ENCODE measurements around the gene ACTN1. TPM values are rescaled to one million over a fixed set of nuclear protein-coding genes. Genes with fewer than 3 reads are reported as not detected.

The ACTN1 gene
- total RNA-seq, 2 experiments from 2014 or later = 51.4 to 56.1 TPM

DNA sequence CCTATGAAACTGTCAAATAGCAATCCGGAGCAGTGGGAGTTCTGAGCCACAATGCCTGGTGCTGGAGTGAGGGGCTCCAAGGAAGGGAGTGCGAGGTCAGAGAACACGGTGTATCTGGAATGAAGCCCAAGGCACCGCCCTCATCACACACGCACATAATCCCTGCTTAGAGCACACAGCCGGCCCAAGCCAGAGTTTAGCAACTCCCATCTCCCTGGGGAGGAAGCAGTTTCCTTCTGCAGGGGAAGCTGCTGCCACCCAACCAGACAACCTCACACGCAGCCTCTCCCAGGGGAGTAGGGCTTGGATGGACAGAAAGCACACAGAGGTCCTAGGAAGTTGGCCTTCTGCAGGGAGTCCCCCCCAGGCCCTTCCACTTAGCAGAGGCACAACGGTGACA is 31.3 kb downstream of the ACTN1 start:
- Mint-ChIP-seq H3K9me3 (ENCODE audit: insufficient read depth) (no peaks in the 10 kb centered on the region), H3K27ac (no peak overlapping the region), H3K4me3 (no peak overlapping the region), H3K4me1 (ENCODE audit: low read depth) (peaks cover 75% of the 10 kb centered on the region), H3K36me3 (ENCODE audit: low read depth) (peaks cover 2% of the 10 kb centered on the region), H3K27me3 (ENCODE audit: low read depth) (no peaks in the 10 kb centered on the region)
- no peak for DNase-seq
- CTCF ChIA-PET = interaction anchor here (0.9 to 4.1 kb wide), 7 partner anchors 9 to 160 kb away, joined by 3 to 22 read pairs (median 4); no protein-coding TSS in a partner anchor
- POLR2A ChIA-PET = interaction anchor here (1.1 to 1.4 kb wide), 3 partner anchors 14 to 108 kb away, joined by 3 to 4 read pairs (median 3); no protein-coding TSS in a partner anchor
- ATAC-seq = no peak

- Mint-ChIP-seq H3K4me1 (ENCODE audit: low read depth) (peaks cover 64% of the 10 kb centered on the region), H3K9me3 (ENCODE audit: insufficient read depth) (no peaks in the 10 kb centered on the region), H3K36me3 (ENCODE audit: low read depth) (peaks cover 2% of the 10 kb centered on the region), H3K27me3 (ENCODE audit: low read depth) (no peaks in the 10 kb centered on the region), H3K27ac (peak overlapping the region; percentile 54), H3K4me3 (no peak overlapping the region)
- DNase-seq (no peak), ATAC-seq (no peak)
- POLR2A ChIA-PET = interaction anchor here (0.9 kb wide), 1 partner anchor 18 kb away, joined by 3 read pairs; no protein-coding TSS in a partner anchor
- CTCF ChIA-PET = interaction anchor here (0.8 to 4.1 kb wide), 3 partner anchors 8 to 32 kb away, joined by 4 to 22 read pairs (median 4); no protein-coding TSS in a partner anchor
Observed at GRCh38 chr14:68946489-68946822, 32.6 kb downstream of the ACTN1 start.

DNA sequence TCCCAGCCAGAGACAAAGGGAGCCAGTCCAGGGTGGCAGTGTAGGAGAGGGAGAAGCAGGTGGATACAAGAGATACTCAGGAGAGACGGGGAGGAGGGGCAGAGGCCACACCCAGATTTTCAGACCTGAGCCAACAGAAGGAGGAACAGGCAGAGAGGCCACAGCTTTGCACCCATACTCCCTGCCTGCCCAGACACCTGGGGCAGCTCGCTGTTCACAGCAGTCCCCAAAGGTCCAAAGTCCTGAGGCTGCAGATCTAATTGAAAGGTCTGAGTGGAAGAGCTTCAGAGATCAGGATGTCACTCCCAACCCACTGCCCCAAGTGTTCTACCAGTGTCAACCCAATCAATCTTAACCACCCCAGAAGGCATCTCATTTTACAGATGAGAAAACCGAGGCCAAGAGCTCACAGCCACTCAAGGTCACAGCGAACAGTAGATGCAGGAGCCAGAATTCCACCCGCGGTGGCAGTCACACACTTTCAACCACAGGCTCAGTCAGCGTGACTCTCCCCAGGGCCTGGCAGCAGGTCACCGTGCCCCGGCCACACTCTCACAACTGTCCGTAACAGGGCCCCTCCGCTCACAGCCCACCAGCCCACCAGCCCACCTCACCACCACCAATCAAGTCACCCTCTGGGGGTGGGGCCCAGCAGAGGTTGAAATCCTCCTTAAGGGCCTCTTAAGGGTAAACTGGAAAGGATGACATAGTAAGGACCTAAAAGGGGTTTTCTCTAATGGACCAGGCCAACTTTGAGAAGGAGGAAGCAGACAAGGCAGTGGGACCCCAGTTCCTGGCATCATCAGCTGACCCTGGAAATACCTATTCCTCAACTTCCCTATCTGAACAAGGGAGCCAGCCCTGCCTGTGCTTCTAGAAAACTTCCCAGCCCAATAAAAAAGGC is 33.3 kb downstream of the ACTN1 start:
- Mint-ChIP-seq H3K27me3 (ENCODE audit: low read depth) (no peaks in the 10 kb centered on the region), H3K9me3 (ENCODE audit: insufficient read depth) (no peaks in the 10 kb centered on the region), H3K27ac (peak overlapping the region; percentile 8), H3K4me3 (no peak overlapping the region), H3K4me1 (ENCODE audit: low read depth) (peaks cover 59% of the 10 kb centered on the region), H3K36me3 (ENCODE audit: low read depth) (peaks cover 2% of the 10 kb centered on the region)
- ChIA-PET POLR2A (interaction anchor here (0.6 to 1.1 kb wide), 2 partner anchors 9 to 31 kb away, joined by 3 read pairs; no protein-coding TSS in a partner anchor), CTCF (interaction anchor here (0.5 to 1.6 kb wide), 4 partner anchors 9 to 32 kb away, joined by 3 to 4 read pairs (median 4); no protein-coding TSS in a partner anchor)
- no peak for ATAC-seq
- DNase-seq = no peak

DNA sequence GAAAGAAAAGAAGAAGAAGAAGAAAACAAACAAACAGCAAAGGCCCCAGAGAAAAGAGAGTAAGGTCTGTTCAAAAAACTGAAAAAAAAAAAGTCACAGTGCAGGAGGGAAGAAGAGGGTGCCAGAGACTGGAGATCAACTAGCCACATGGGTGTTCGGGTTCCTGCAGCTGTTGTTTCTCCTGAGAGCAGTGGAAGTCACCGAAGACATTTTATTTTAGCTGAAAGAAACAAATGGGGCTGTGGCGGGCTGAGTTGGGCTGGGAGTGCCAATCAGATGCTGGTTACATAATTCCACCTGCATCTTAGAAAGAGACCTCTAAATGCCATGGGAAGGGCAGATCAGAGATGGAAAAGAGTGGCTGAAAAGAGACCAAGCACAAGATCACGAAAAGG is 33.9 kb downstream of the ACTN1 start:
- H3K27me3 Mint-ChIP-seq (ENCODE audit: low read depth) = no peaks in the 10 kb centered on the region
- H3K9me3 Mint-ChIP-seq (ENCODE audit: insufficient read depth) = no peaks in the 10 kb centered on the region
- H3K4me3 Mint-ChIP-seq = no peak overlapping the region
- peaks cover 2% of the 10 kb centered on the region for H3K36me3 Mint-ChIP-seq (ENCODE audit: low read depth)
- ChIA-PET CTCF (interaction anchor here (0.5 to 1.6 kb wide), 4 partner anchors 10 to 147 kb away, joined by 3 to 4 read pairs (median 4); no protein-coding TSS in a partner anchor), POLR2A (interaction anchor here (0.6 to 1.1 kb wide), 2 partner anchors 9 to 31 kb away, joined by 3 read pairs; no protein-coding TSS in a partner anchor)
- H3K4me1 Mint-ChIP-seq (ENCODE audit: low read depth) = peaks cover 58% of the 10 kb centered on the region
- ATAC-seq (no peak), DNase-seq (no peak)
- peak overlapping the region; percentile 8 for H3K27ac Mint-ChIP-seq

DNA sequence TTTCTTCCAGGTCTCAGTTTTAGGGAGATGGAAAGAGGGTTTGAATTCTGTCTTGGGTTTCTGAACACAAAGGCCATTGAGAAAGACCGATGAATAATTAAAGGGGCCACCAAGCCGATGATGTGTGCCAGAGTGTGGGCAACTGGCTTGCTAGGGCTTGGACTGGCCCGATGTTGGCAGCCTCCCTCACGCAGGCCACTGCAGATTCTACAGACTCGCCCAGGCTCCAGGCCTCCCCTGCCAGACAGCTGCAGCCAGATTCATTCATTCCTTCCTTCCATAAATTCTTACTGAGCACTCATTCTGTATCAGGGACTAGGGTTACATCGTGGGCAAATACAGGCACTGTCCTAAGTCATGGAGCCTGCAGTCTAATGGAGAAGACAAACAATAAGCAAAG is 34.9 kb downstream of the ACTN1 start:
- no peak overlapping the region for H3K4me3 Mint-ChIP-seq
- ATAC-seq (no peak), DNase-seq (no peak)
- H3K27ac Mint-ChIP-seq = no peak overlapping the region
- CTCF ChIA-PET = interaction anchor here (0.8 to 1.0 kb wide), 2 partner anchors 11 to 148 kb away, joined by 3 to 4 read pairs; no protein-coding TSS in a partner anchor
- H3K27me3 Mint-ChIP-seq (ENCODE audit: low read depth) = no peaks in the 10 kb centered on the region
- H3K36me3 Mint-ChIP-seq (ENCODE audit: low read depth) = peaks cover 2% of the 10 kb centered on the region
- POLR2A ChIA-PET = no interaction called here
- no peaks in the 10 kb centered on the region for H3K9me3 Mint-ChIP-seq (ENCODE audit: insufficient read depth)
- H3K4me1 Mint-ChIP-seq (ENCODE audit: low read depth) = peaks cover 59% of the 10 kb centered on the region

DNA sequence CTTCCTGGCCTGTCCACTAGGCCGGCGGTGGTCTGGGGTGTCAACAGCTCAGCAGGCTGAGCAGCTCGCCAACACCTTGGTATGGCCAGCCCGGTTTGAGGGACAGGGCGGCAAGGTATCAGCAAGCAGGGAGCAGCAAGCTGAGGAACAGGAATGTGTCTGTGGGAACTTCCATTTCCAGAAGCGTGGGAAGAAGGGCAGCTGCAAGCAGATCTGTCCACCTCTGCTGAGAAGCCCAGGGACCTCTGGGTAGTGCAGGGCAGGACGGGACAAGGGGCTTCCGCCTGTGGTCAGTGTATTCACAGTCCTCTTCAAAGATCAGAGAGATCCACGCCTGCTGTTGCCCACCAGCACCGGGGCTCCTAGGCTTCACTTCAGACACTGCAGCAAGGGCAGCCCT is 36.0 kb downstream of the ACTN1 start:
- H3K9me3 Mint-ChIP-seq (ENCODE audit: insufficient read depth) = no peaks in the 10 kb centered on the region
- no peaks in the 10 kb centered on the region for H3K27me3 Mint-ChIP-seq (ENCODE audit: low read depth)
- ATAC-seq (no peak), DNase-seq (no peak)
- H3K4me1 Mint-ChIP-seq (ENCODE audit: low read depth) = peaks cover 61% of the 10 kb centered on the region
- H3K27ac Mint-ChIP-seq = no peak overlapping the region
- H3K36me3 Mint-ChIP-seq (ENCODE audit: low read depth) = peaks cover 2% of the 10 kb centered on the region
- CTCF ChIA-PET = no interaction called here
- H3K4me3 Mint-ChIP-seq = no peak overlapping the region
- POLR2A ChIA-PET = no interaction called here

DNA sequence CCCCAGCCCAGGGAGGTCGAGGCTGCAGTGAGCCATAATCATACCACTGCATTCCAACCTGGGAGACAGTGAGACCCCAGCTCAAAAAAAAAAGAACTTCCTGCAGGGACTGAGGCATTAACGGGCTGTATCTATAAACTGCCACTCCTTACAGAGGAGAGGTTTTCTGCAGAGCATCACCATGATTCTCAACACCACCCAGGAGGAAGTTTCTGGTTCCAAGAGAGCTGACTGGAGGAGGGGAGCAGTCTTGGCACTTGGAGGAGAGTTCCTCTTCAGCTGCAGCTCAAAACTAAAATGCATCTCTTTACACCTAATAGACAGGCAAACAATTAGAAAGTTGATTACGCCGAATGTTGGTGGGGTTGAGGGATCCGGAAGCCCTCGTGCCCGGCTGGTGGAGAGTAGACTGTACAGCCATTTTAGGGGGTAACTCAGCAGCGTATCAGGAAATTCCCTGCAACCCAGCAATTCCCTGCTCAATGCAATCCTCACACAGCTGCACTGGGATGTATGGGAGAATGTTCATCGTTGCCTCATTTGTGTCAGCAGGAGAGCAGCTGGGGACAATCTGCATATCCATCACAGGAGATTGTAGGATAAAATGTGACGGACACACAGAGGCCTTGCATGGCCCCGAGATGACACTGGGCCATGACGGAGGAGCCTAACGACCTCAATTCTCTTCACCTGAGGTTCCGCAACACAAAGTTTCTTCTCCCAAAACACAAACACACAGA is 36.6 kb downstream of the ACTN1 start:
- ATAC-seq (no peak), DNase-seq (no peak)
- CTCF ChIA-PET = interaction anchor here (1.1 kb wide), 1 partner anchor 13 kb away, joined by 3 read pairs; no protein-coding TSS in a partner anchor
- H3K36me3 Mint-ChIP-seq (ENCODE audit: low read depth) = peaks cover 2% of the 10 kb centered on the region
- no peaks in the 10 kb centered on the region for H3K9me3 Mint-ChIP-seq (ENCODE audit: insufficient read depth)
- POLR2A ChIA-PET = interaction anchor here (0.6 kb wide), 1 partner anchor 599 kb away, joined by 3 read pairs; no protein-coding TSS in a partner anchor
- H3K4me3 Mint-ChIP-seq = no peak overlapping the region
- peaks cover 61% of the 10 kb centered on the region for H3K4me1 Mint-ChIP-seq (ENCODE audit: low read depth)
- no peaks in the 10 kb centered on the region for H3K27me3 Mint-ChIP-seq (ENCODE audit: low read depth)
- no peak overlapping the region for H3K27ac Mint-ChIP-seq

GRCh38 chr14:68941820-68942219 is 37.3 kb downstream of the ACTN1 start:
- Mint-ChIP-seq H3K36me3 (ENCODE audit: low read depth) (peaks cover 2% of the 10 kb centered on the region), H3K27ac (no peak overlapping the region), H3K4me1 (ENCODE audit: low read depth) (peaks cover 60% of the 10 kb centered on the region), H3K4me3 (no peak overlapping the region), H3K27me3 (ENCODE audit: low read depth) (no peaks in the 10 kb centered on the region), H3K9me3 (ENCODE audit: insufficient read depth) (no peaks in the 10 kb centered on the region)
- ATAC-seq = no peak
- ChIA-PET CTCF (interaction anchor here (1.1 kb wide), 1 partner anchor 14 kb away, joined by 3 read pairs; no protein-coding TSS in a partner anchor), POLR2A (no interaction called here)
- DNase-seq = no peak

DNA sequence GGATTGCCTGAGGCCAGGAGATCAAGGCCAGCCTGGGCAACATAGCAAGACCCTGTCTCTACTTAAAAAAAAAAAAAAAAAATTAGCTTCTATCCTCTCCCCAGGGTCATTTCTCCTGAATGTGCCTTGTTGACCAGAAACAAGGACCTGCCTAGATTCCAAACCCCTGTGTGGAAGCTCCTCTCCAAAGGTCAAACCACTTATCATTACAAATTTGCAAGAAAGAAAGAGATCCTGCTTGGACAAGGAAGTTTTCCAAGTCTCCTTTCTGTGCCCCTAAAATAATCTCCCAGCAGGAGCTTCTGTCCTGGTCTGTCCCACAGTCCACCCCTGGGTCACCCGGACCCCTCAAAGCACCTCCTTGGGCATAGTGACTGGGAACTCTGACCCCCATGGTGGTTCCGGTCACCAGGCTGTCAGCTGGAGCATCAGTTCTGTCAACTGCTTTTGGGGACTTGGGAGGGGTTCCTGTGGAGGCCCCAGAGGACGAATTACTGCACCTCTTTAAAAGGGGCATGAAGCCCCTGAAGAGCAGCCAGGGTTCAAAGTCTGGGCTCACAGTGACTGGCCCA is 38.4 kb downstream of the ACTN1 start:
- H3K27me3 Mint-ChIP-seq (ENCODE audit: low read depth) = no peaks in the 10 kb centered on the region
- CTCF ChIA-PET = interaction anchor here (0.7 to 3.9 kb wide), 7 partner anchors 8 to 167 kb away, joined by 3 to 22 read pairs (median 7); no protein-coding TSS in a partner anchor
- ATAC-seq (no peak), DNase-seq (no peak)
- H3K4me3 Mint-ChIP-seq = no peak overlapping the region
- H3K27ac Mint-ChIP-seq = no peak overlapping the region
- peaks cover 3% of the 10 kb centered on the region for H3K36me3 Mint-ChIP-seq (ENCODE audit: low read depth)
- H3K9me3 Mint-ChIP-seq (ENCODE audit: insufficient read depth) = no peaks in the 10 kb centered on the region
- POLR2A ChIA-PET = interaction anchor here (0.5 kb wide), 1 partner anchor 47 kb away, joined by 5 read pairs; no protein-coding TSS in a partner anchor
- peaks cover 58% of the 10 kb centered on the region for H3K4me1 Mint-ChIP-seq (ENCODE audit: low read depth)

DNA sequence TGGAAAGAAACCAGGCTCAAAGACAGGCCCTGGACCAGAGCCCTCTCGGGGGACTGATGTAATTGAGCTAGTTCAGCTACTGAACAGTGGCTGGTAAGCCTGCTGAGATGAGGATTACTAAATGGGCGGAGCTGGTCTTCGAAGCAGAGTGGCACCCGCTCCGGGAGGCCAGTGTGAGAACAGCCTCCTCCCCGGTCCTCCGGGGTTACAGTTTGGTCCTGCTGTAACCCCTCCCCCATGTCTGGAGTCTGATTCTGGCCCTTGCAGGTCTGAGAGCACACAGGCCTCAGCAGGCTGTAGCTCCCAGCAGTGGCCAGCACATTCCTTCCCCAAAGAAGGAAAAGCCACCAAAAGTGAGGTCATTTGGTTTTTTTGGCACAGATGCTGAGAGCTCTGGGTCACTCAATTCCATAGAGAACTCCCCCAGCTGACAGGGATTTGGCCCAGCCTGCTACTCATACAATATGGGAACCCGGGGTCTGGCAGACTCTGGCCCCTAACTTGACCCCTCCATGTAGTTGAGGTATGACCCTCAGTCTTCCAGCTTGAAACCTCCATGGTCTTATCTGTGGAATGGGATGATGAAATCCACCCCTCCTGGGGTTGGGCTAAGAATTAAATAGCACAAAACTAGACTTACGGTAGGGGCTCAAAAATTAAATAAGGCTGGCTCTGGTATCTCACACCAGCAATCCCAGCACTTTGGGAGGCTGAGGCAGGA is 39.0 kb downstream of the ACTN1 start:
- POLR2A ChIA-PET = interaction anchor here (0.5 to 1.1 kb wide), 4 partner anchors 12 to 48 kb away, joined by 3 to 5 read pairs (median 3); no protein-coding TSS in a partner anchor

More for the DNA sequence above, 39.0 kb downstream of the ACTN1 start:
- H3K4me1 Mint-ChIP-seq (ENCODE audit: low read depth) = peaks cover 54% of the 10 kb centered on the region
- no peak overlapping the region for H3K4me3 Mint-ChIP-seq
- peaks cover 2% of the 10 kb centered on the region for H3K36me3 Mint-ChIP-seq (ENCODE audit: low read depth)
- peak overlapping the region; percentile 42 for H3K27ac Mint-ChIP-seq
- no peak for DNase-seq
- H3K27me3 Mint-ChIP-seq (ENCODE audit: low read depth) = no peaks in the 10 kb centered on the region
- H3K9me3 Mint-ChIP-seq (ENCODE audit: insufficient read depth) = no peaks in the 10 kb centered on the region
- ATAC-seq = no peak
- CTCF ChIA-PET = interaction anchor here (0.7 to 3.9 kb wide), 11 partner anchors 9 to 167 kb away, joined by 3 to 22 read pairs (median 7); no protein-coding TSS in a partner anchor

Measured in activated CD8-positive, alpha-beta T cell treated with anti-CD3 and anti-CD28 coated beads, Interleukin-2, amount 10 ng/mL, durations not matched to agents 7 days and 5 days (primary cell).